HepG2 (cell line): ENCODE measurements around the gene CA9. TPM values are rescaled to one million over a fixed set of nuclear protein-coding genes. Genes with fewer than 3 reads are reported as not detected.

ENCODE experiments used
- ATAC-seq: fragments of 200-7000 bp; cut with Tn5 transposase; 3 replicates; pipeline ENCODE4 v1.9.1; 2020; ENCODE audit warnings: mild to moderate bottlenecking, moderate library complexity
- BruUV-seq: library from RNA; stranded (reverse); fragments of 400-500 nt; replicated peaks from 2 replicates; lab custom pipeline; 2021; lab: Mats Ljungman, UMichigan
- CTCF ChIA-PET: fragments of 300-600 bp; formaldehyde crosslinking; extraction: SDS; loops from one replicate; lab custom pipeline; 2021; ENCODE audit warnings: low total read pairs, inconsistent platforms, low intra/inter-chr PET ratio; lab: Yijun Ruan, JAX
- POLR2A ChIA-PET: fragments of 350-600 bp; sonication (Branson Sonifier 250); formaldehyde crosslinking; loops from one replicate; lab custom pipeline; 2020; ENCODE audit warnings: antibody characterized with exemption, inconsistent platforms; lab: Yijun Ruan, JAX
- DNase-seq: peaks from one replicate; pipeline ENCODE4 v3.0.0-alpha.2; 2015; ENCODE audit warnings: low spot score
- FAIRE-seq: peaks from 3 replicates; lab custom pipeline; 2011; peaks lifted over from hg19 to GRCh38; lab: Jason Lieb, UNC
- H2AFZ ChIP-seq: one replicate; pipeline ENCODE4 v1.6.1; 2011; ENCODE audit warnings: low read length, inconsistent platforms
- H3K27ac ChIP-seq: fragments of 300-600 bp; 3 replicates; pipeline ENCODE4 v1.8.0; 2011; ENCODE audit warnings: mixed run types, mild to moderate bottlenecking, mixed read lengths, low read length, inconsistent platforms; ENCODE audit not compliant: insufficient read depth; ENCODE audit errors: extremely low read length
- H3K27me3 ChIP-seq, 2 experiments: fragments of 200-600 bp in 1 of 2; 2 replicates in 1 of 2; 3 replicates in 1 of 2; pipeline versions ENCODE4 v1.6.0 to v1.8.0; 2011; ENCODE audit warnings: low read length in 2 of 2, mild to moderate bottlenecking in 2 of 2, moderate library complexity in 2 of 2, inconsistent platforms in 1 of 2; ENCODE audit not compliant: insufficient read depth in 2 of 2, control insufficient read depth in 1 of 2
- H3K36me3 ChIP-seq, 2 experiments: fragments of 200-600 bp in 1 of 2; replicated peaks in 1 of 2; 2 replicates in 1 of 2; 3 replicates in 1 of 2; pipeline versions ENCODE4 v1.5.1 to v1.8.0; 2011; ENCODE audit warnings: low read length in 2 of 2, inconsistent platforms in 1 of 2; ENCODE audit not compliant: insufficient read depth in 2 of 2, control insufficient read depth in 1 of 2
- H3K4me1 ChIP-seq: 2 replicates; pipeline ENCODE4 v1.5.1; 2012; ENCODE audit warnings: low read length, inconsistent platforms; ENCODE audit not compliant: insufficient read depth
- H3K4me2 ChIP-seq: 2 replicates; pipeline ENCODE4 v1.6.0; 2011; ENCODE audit warnings: low read depth, low read length, inconsistent platforms
- H3K4me3 ChIP-seq, 3 experiments: fragments of 200-600 bp in 1 of 3; sonication (generic), shearing (Covaris generic) in 1 of 3; replicated peaks in 1 of 3; 2 replicates each; pipeline ENCODE4 v1.5.1; 2011 to 2016; ENCODE audit warnings: low read length in 3 of 3, inconsistent platforms in 2 of 3, low read depth in 2 of 3, mild to moderate bottlenecking in 2 of 3, control low read depth in 1 of 3, mixed read lengths in 1 of 3; ENCODE audit not compliant: insufficient read depth in 1 of 3
- H3K79me2 ChIP-seq: one replicate; pipeline ENCODE4 v1.6.1; 2011; ENCODE audit warnings: low read length, inconsistent platforms; ENCODE audit not compliant: insufficient read depth
- H3K9ac ChIP-seq: 2 replicates; pipeline ENCODE4 v1.6.0; 2011; ENCODE audit warnings: mild to moderate bottlenecking, low read depth, low read length, inconsistent platforms; ENCODE audit not compliant: insufficient read depth
- H3K9me3 ChIP-seq: 2 replicates; pipeline ENCODE4 v1.5.1; 2012; ENCODE audit warnings: mild to moderate bottlenecking, low read length
- H4K20me1 ChIP-seq: 2 replicates; pipeline ENCODE4 v1.6.0; 2011; ENCODE audit warnings: inconsistent platforms, mild to moderate bottlenecking, low read length, moderate library complexity; ENCODE audit not compliant: insufficient read depth
- ATF6 ChIP-seq: sonication (generic); formaldehyde crosslinking; conservative IDR thresholded peaks from 2 replicates; pipeline ENCODE4 v1.4.0; 2020; ENCODE audit warnings: missing genetic modification reagents
- CENPBD1 ChIP-seq: sonication (generic); formaldehyde crosslinking; IDR thresholded peaks from 2 replicates; pipeline ENCODE4 v1.8.0; 2022; ENCODE audit warnings: missing genetic modification reagents, low read depth, mild to moderate bottlenecking, borderline replicate concordance
- ZNF350 ChIP-seq: sonication (generic); formaldehyde crosslinking; IDR thresholded peaks from 2 replicates; pipeline ENCODE4 v1.4.0; 2020; ENCODE audit warnings: mild to moderate bottlenecking, low read depth, missing genetic modification reagents, borderline replicate concordance
- whole genome bisulfite sequencing: methylation state at CpG from one replicate; pipeline ENCODE4 v1.1.6; 2017; ENCODE audit warnings: low lambda C conversion rate; 5-methylcytosine and 5-hydroxymethylcytosine counted together
- in situ Hi-C: cut with HindIII; loops from 2 replicates; pipeline ENCODE4 v1.10.0; 2017; ENCODE audit warnings: low pct_unique_long_range_greater_than_20kb; ENCODE audit not compliant: extremely low pct_ligation_motif_present
- intact Hi-C: fragments of 100-400 bp; cut with micrococcal nuclease; formaldehyde crosslinking; loops from one replicate; pipeline ENCODE4 v1.10.0; 2022; ENCODE audit not compliant: unreplicated experiment
- polyA plus RNA-seq, 8 experiments: library from polyadenylated mRNA; depleted of rRNA in 3 of 8; stranded (reverse) in 7 of 8; unstranded in 1 of 8; fragments of >200 nt; fragmentation: Illumina TruSeq in 4 of 8; extraction: Trizol in 4 of 8; gene quantifications; 2 replicates each; pipeline versions ENCODE4 v1.2.1 to v1.2.3, GENCODE V29; 2011 to 2016; ENCODE audit warnings: low read depth in 4 of 8, missing spikeins in 1 of 8, mixed read lengths in 1 of 8; ENCODE audit not compliant: insufficient read depth in 1 of 8
- total RNA-seq, 5 experiments: library from RNA; depleted of rRNA; stranded (reverse); fragments of >200 nt; fragmentation: Illumina TruSeq; extraction: Trizol; gene quantifications; 2 replicates each; pipeline ENCODE4 v1.2.3, GENCODE V29; 2016; ENCODE audit warnings: low read depth in 1 of 5

CA9 gene
- total and polyA plus RNA-seq, 2 of the 13 experiments (the other 11 are each of a cell fraction or from before 2014, with no cell fraction given), result 0.13 to 152 TPM

- no peak for TF ChIP-seq ATF6 (CRISPR knock-in tag)
These were observed 33.2 kb downstream of the CA9 start (continued) for GRCh38 chr9:35706951-35707350.

GRCh38 chr9:35708146-35708545, 34.4 kb downstream of the CA9 start:
- Histone ChIP-seq H3K9ac (no peak overlapping the region), H4K20me1 (no peaks in the 10 kb centered on the region), H3K27ac (no peak overlapping the region), H3K79me2 (no peaks in the 10 kb centered on the region), H3K4me2 (no peak overlapping the region), H3K27me3 (no peaks in the 10 kb centered on the region), H3K9me3 (no peaks in the 10 kb centered on the region), H3K4me1 (no peaks in the 10 kb centered on the region), H3K36me3 (peaks cover 60 to 92% of the 10 kb centered on the region in 2 experiments), H2AFZ (no peak overlapping the region), H3K4me3 (no peak overlapping the region)
- ATAC-seq (no peak), FAIRE-seq (no peak), DNase-seq (no peak)
- CTCF ChIA-PET, result no interaction called here
- POLR2A ChIA-PET, result interaction anchor here (1.9 kb wide), 1 partner anchor 20 kb away, joined by 5 read pairs; no protein-coding TSS in a partner anchor
- intact Hi-C loops (no loop called here), in situ Hi-C loops (no loop called here)
- WGBS, result 98% methylated on average over 4 of the region's 4 CpGs
- TF ChIP-seq ZNF350 (CRISPR knock-in tag) (no peak), CENPBD1 (no peak)
- BruUV-seq, result no TSS peak
